ENCODE measurements around the gene ACTR1B.
A peak's percentile ranks its signal among the peaks of the same experiment; 100 is the strongest.

ACTR1B gene

DNA sequence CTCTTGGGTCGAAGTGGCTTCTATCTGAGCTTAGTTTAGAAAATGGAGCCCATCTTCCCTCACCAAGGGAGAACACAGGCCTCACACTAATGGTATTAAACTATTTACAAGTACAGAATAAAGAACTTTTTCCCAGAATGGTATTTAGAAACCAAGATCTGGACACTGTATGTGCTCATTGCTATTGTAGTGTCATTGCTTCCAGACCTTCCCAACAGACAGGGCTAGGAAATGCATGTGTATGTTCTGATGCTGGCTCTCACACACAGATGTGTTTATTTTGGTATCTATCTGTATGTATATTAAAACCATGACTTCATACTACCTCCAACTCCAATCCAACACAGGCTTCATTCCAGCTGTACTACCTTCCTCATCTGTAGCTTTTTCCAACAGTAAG is 10.0 kb downstream of the ACTR1B start:
- no peaks in the 10 kb centered on the region for H4K20me1 ChIP-seq (ENCODE audit: insufficient read depth, low read length)
- no peaks in the 10 kb centered on the region for H3K79me2 ChIP-seq (ENCODE audit: low read length)
- H3K36me3 ChIP-seq (replicated peaks; ENCODE audit: low read depth, low read length), result peaks cover 35% of the 10 kb centered on the region
- no peak overlapping the region for H3K4me3 ChIP-seq (ENCODE audit: low read length)
- no peak overlapping the region for H2AFZ ChIP-seq (ENCODE audit: low read depth, low read length)
- H3K9me3 ChIP-seq (ENCODE audit: insufficient read depth, low read length), result no peaks in the 10 kb centered on the region
- no peak overlapping the region for H3K9ac ChIP-seq (ENCODE audit: low read length)
- H3K27ac ChIP-seq (ENCODE audit: low read length), result no peak overlapping the region
- no peaks in the 10 kb centered on the region for H3K27me3 ChIP-seq (ENCODE audit: low read depth, low read length)
- TF ChIP-seq EZH2phosphoT487 (IDR thresholded peaks at IDR 0.05; ENCODE audit: low read depth), result no peak
- TF ChIP-seq, protein P1, sequence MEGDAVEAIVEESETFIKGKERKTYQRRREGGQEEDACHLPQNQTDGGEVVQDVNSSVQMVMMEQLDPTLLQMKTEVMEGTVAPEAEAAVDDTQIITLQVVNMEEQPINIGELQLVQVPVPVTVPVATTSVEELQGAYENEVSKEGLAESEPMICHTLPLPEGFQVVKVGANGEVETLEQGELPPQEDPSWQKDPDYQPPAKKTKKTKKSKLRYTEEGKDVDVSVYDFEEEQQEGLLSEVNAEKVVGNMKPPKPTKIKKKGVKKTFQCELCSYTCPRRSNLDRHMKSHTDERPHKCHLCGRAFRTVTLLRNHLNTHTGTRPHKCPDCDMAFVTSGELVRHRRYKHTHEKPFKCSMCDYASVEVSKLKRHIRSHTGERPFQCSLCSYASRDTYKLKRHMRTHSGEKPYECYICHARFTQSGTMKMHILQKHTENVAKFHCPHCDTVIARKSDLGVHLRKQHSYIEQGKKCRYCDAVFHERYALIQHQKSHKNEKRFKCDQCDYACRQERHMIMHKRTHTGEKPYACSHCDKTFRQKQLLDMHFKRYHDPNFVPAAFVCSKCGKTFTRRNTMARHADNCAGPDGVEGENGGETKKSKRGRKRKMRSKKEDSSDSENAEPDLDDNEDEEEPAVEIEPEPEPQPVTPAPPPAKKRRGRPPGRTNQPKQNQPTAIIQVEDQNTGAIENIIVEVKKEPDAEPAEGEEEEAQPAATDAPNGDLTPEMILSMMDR (IDR thresholded peaks at IDR 0.05; ENCODE audit: low read depth, low read length), result no peak
- H3K4me2 ChIP-seq (ENCODE audit: low read length), result no peak overlapping the region
- H3K4me1 ChIP-seq (ENCODE audit: low read length), result no peaks in the 10 kb centered on the region

DNA sequence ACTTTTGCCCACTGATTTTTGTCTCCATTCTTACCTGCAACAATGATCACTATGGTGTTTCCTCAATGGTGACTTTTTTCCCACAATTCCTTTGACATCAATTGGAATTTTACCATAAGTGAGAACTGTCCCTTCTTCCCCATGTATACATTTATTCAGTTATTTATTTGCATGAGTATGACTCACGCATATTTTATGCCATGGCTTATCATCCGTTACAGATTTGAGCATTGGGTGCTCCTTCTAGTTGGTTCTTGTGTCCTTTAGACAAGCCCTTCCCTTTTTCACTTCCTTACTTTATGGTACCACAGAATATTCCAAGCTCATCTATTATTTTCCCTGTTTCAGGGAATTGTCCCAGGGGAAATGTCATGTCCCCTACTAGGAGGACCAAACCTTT is 10.4 kb downstream of the ACTR1B start:
- no peak overlapping the region for H2AFZ ChIP-seq (ENCODE audit: low read depth, low read length)
- H3K27ac ChIP-seq (ENCODE audit: low read length), result no peak overlapping the region
- no peaks in the 10 kb centered on the region for H3K4me1 ChIP-seq (ENCODE audit: low read length)
- H4K20me1 ChIP-seq (ENCODE audit: insufficient read depth, low read length), result no peaks in the 10 kb centered on the region
- no peak overlapping the region for H3K4me3 ChIP-seq (ENCODE audit: low read length)
- H3K9ac ChIP-seq (ENCODE audit: low read length), result no peak overlapping the region
- no peak overlapping the region for H3K4me2 ChIP-seq (ENCODE audit: low read length)
- H3K9me3 ChIP-seq (ENCODE audit: insufficient read depth, low read length), result no peaks in the 10 kb centered on the region
- no peaks in the 10 kb centered on the region for H3K27me3 ChIP-seq (ENCODE audit: low read depth, low read length)
- TF ChIP-seq EZH2phosphoT487 (IDR thresholded peaks at IDR 0.05; ENCODE audit: low read depth), result no peak
- TF ChIP-seq, protein P1 (IDR thresholded peaks at IDR 0.05; ENCODE audit: low read depth, low read length), result no peak
- H3K79me2 ChIP-seq (ENCODE audit: low read length), result no peaks in the 10 kb centered on the region
- H3K36me3 ChIP-seq (replicated peaks; ENCODE audit: low read depth, low read length), result peaks cover 36% of the 10 kb centered on the region

DNA sequence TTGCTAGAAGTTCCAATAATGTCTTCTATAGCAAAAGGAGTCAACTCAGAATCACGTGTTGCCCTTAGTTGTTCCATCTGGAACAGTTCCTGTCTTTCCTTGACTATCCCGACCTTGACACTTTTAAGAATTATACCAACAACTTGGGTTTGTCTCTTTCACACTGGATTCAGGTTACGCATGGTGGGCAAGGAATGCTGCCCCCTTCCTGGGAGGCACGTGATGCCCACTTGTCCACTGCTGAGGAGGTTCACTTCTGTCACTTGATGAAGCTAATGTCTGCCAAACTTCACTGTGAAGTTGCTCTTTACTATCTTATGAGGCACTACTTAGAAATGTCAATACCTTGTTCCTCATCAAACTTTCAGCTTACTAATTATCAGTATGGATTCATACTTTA is 12.7 kb downstream of the ACTR1B start:
- no peaks in the 10 kb centered on the region for H3K9me3 ChIP-seq (ENCODE audit: insufficient read depth, low read length)
- peaks cover 5% of the 10 kb centered on the region for H3K4me1 ChIP-seq (ENCODE audit: low read length)
- no peak overlapping the region for H2AFZ ChIP-seq (ENCODE audit: low read depth, low read length)
- no peak overlapping the region for H3K4me3 ChIP-seq (ENCODE audit: low read length)
- no peaks in the 10 kb centered on the region for H4K20me1 ChIP-seq (ENCODE audit: insufficient read depth, low read length)
- no peak overlapping the region for H3K9ac ChIP-seq (ENCODE audit: low read length)
- no peak for TF ChIP-seq EZH2phosphoT487 (IDR thresholded peaks at IDR 0.05; ENCODE audit: low read depth)
- TF ChIP-seq, protein P1 (IDR thresholded peaks at IDR 0.05; ENCODE audit: low read depth, low read length), result no peak
- H3K27me3 ChIP-seq (ENCODE audit: low read depth, low read length), result no peaks in the 10 kb centered on the region
- no peak overlapping the region for H3K27ac ChIP-seq (ENCODE audit: low read length)
- H3K36me3 ChIP-seq (replicated peaks; ENCODE audit: low read depth, low read length), result peaks cover 38% of the 10 kb centered on the region
- no peak overlapping the region for H3K4me2 ChIP-seq (ENCODE audit: low read length)
- peaks cover 12% of the 10 kb centered on the region for H3K79me2 ChIP-seq (ENCODE audit: low read length)

DNA sequence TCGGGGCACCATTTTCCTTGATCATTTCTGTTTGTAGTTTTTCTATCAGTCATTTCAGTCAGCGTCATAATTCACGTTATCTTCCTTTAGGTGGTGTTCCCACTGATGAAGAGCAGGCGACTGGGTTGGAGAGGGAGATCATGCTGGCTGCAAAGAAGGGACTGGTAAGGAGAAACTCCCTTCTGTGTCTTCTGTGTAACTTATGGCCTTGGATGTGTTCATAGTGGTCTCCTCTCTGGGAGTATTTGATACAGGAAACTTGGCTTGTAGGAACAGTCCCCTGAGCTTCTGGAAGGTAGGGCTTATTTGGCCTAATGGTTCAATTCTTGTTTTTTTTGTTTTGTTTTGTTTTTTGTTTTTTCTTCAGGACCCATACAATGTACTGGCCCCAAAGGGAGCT is 16.9 kb downstream of the ACTR1B start:
- Histone ChIP-seq H3K9ac (ENCODE audit: low read length) (no peak overlapping the region), H3K27ac (ENCODE audit: low read length) (no peak overlapping the region), H3K27me3 (ENCODE audit: low read depth, low read length) (no peaks in the 10 kb centered on the region), H4K20me1 (ENCODE audit: insufficient read depth, low read length) (no peaks in the 10 kb centered on the region), H3K4me3 (ENCODE audit: low read length) (peak overlapping the region; percentile 95), H3K79me2 (ENCODE audit: low read length) (peaks cover 14% of the 10 kb centered on the region), H2AFZ (ENCODE audit: low read depth, low read length) (no peak overlapping the region), H3K4me1 (ENCODE audit: low read length) (peaks cover 10% of the 10 kb centered on the region), H3K9me3 (ENCODE audit: insufficient read depth, low read length) (no peaks in the 10 kb centered on the region), H3K4me2 (ENCODE audit: low read length) (peak overlapping the region; percentile 65), H3K36me3 (replicated peaks; ENCODE audit: low read depth, low read length) (peaks cover 27% of the 10 kb centered on the region)
- TF ChIP-seq, protein P1 (IDR thresholded peaks at IDR 0.05; ENCODE audit: low read depth, low read length), result no peak
- TF ChIP-seq EZH2phosphoT487 (IDR thresholded peaks at IDR 0.05; ENCODE audit: low read depth), result no peak
